WI38 (cell line): ENCODE measurements around the gene BRCA1.

Experiments used
- H3K4me3 ChIP-seq: 2 replicates; pipeline ENCODE4 v1.5.1; 2011; ENCODE audit warnings: low read depth, mild to moderate bottlenecking, control low read depth, low read length
- CTCF ChIP-seq: IDR thresholded peaks from 2 replicates; pipeline ENCODE4 v1.5.1; 2012; ENCODE audit warnings: low read depth, mild to moderate bottlenecking, control low read depth, low read length

The BRCA1 gene

DNA sequence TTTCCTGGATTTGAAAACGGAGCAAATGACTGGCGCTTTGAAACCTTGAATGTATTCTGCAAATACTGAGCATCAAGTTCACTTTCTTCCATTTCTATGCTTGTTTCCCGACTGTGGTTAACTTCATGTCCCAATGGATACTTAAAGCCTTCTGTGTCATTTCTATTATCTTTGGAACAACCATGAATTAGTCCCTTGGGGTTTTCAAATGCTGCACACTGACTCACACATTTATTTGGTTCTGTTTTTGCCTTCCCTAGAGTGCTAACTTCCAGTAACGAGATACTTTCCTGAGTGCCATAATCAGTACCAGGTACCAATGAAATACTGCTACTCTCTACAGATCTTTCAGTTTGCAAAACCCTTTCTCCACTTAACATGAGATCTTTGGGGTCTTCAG, 32.3 kb downstream of the BRCA1 start:
- TF ChIP-seq CTCF, result no peak
- no peak overlapping the region for H3K4me3 ChIP-seq

DNA sequence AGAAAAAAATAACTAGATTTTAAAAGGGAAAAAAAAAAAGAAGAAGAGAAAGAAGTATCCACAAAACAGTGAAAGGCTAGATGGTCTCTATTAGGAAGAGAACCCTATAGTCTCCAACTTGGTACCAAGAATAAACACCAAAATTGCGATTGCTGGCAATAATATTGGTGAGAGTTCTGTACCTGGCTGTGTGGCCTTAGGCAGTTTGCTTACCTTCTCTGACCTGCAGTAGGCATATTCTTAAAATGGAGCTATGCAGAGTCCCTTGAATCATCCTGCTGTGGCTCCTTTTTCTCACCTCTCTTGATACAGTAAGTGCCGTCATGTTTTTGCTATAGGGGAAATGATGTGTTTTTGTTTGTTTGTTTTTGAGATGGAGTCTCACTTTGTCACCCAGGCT, 35.1 kb downstream of the BRCA1 start:
- no peak overlapping the region for H3K4me3 ChIP-seq
- no peak for TF ChIP-seq CTCF

- no peak overlapping the region for H3K4me3 ChIP-seq
- TF ChIP-seq CTCF, result no peak
Observed at GRCh38 chr17:43085474-43085873, 39.7 kb downstream of the BRCA1 start.

DNA sequence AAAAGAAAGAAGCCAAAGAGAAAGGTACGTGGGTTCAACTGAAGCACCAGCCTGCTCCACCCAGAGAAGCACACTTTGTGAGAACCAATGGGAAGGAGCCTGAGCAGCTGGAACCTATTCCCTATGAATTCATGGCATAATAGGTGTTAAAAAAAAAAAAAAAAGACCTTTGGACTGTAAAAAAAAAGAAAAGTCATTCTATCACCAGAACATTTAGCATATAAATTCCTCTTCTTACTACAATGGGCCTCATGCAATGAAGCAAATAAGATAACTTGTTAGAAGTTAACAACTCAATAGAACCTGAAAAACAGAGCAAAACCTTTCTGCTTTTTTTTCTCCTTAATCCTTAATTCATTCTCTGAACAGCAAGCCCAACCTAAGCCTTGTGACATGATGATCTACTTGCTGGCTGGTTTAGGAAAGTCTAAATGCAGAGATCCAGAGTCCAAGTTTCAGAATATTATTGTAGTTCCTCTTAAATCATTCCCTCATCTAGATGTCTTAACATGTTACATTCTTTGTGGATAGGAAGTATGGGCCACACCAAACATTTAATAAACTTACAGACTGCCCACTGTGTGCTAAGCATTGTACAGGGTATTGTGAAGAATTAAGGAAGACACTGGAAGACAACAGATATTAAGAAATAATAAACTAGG, 45.4 kb downstream of the BRCA1 start:
- H3K4me3 ChIP-seq, result no peak overlapping the region
- TF ChIP-seq CTCF, result no peak

GRCh38 chr17:43074869-43075268, 50.3 kb downstream of the BRCA1 start:
- no peak for TF ChIP-seq CTCF
- H3K4me3 ChIP-seq, result no peak overlapping the region

GRCh38 chr17:43070872-43071271, 54.3 kb downstream of the BRCA1 start:
- no peak for TF ChIP-seq CTCF
- H3K4me3 ChIP-seq, result no peak overlapping the region

GRCh38 chr17:43070257-43070656, 54.9 kb downstream of the BRCA1 start:
- no peak for TF ChIP-seq CTCF
- H3K4me3 ChIP-seq, result no peak overlapping the region
